BE2C (cell line): ENCODE data around the gene FUT2.
A peak's percentile ranks its signal among the peaks of the same experiment; 100 is the strongest.
"Not testable (repeated sequence)": the region's sequence is repeated elsewhere in the genome, so short reads cannot be mapped to it uniquely, and the experiment has no call there.

Source experiments
- DNase-seq: peaks from one replicate; pipeline ENCODE4 v3.0.0-alpha.2; 2020
- H3K27me3 ChIP-seq: fragments of 250-450 bp; sonication (Bioruptor Pico); 2 replicates; pipeline ENCODE4 v1.5.1; 2020; ENCODE audit warnings: mild to moderate bottlenecking
- H3K36me3 ChIP-seq: fragments of 250-450 bp; sonication (Bioruptor Pico); 2 replicates; pipeline ENCODE4 v1.5.1; 2020; ENCODE audit warnings: mild to moderate bottlenecking
- H3K4me1 ChIP-seq: fragments of 250-450 bp; sonication (Bioruptor Pico); 2 replicates; pipeline ENCODE4 v1.5.1; 2020
- H3K4me3 ChIP-seq: 2 replicates; pipeline ENCODE4 v1.5.1; 2011; ENCODE audit warnings: low read depth, low read length
- H3K9me3 ChIP-seq: fragments of 250-450 bp; sonication (Bioruptor Pico); 2 replicates; pipeline ENCODE4 v1.5.1; 2020
- CTCF ChIP-seq: IDR thresholded peaks from 2 replicates; pipeline ENCODE4 v1.5.1; 2012; ENCODE audit warnings: mild to moderate bottlenecking, low read depth, low read length

FUT2 gene

GRCh38 chr19:48714759-48715675, 19.2 kb downstream of the FUT2 start:
- no peaks in the 10 kb centered on the region for H3K27me3 ChIP-seq
- peaks cover 3% of the 10 kb centered on the region; the same call in 1 of the 2 replicates for H3K4me1 ChIP-seq
- no peaks in the 10 kb centered on the region for H3K36me3 ChIP-seq
- no peaks in the 10 kb centered on the region for H3K9me3 ChIP-seq
- DNase-seq, result no peak
- H3K4me3 ChIP-seq, result peak overlapping the region; percentile 49
- no peak for TF ChIP-seq CTCF

GRCh38 chr19:48715681-48716171, 20.0 kb downstream of the FUT2 start:
- H3K4me1 ChIP-seq, result peaks cover 3% of the 10 kb centered on the region
- TF ChIP-seq CTCF, result no peak
- H3K36me3 ChIP-seq, result no peaks in the 10 kb centered on the region
- DNase-seq, result no peak
- H3K27me3 ChIP-seq, result no peaks in the 10 kb centered on the region
- H3K9me3 ChIP-seq, result no peaks in the 10 kb centered on the region
- H3K4me3 ChIP-seq, result no peak overlapping the region

GRCh38 chr19:48716562-48717291, 21.0 kb downstream of the FUT2 start:
- Histone ChIP-seq H3K4me3 (peak overlapping the region; percentile 43), H3K36me3 (no peaks in the 10 kb centered on the region), H3K4me1 (peaks cover 3% of the 10 kb centered on the region), H3K27me3 (no peaks in the 10 kb centered on the region), H3K9me3 (no peaks in the 10 kb centered on the region)
- peak; percentile 92 for DNase-seq
- no peak for TF ChIP-seq CTCF

GRCh38 chr19:48718106-48718505, 22.3 kb downstream of the FUT2 start:
- not testable (repeated sequence) for H3K9me3 ChIP-seq, DNase-seq, H3K27me3 ChIP-seq

GRCh38 chr19:48718711-48719231, 23.0 kb downstream of the FUT2 start:
- H3K4me1 ChIP-seq, result peaks cover 3% of the 10 kb centered on the region
- H3K9me3 ChIP-seq, result no peaks in the 10 kb centered on the region
- no peaks in the 10 kb centered on the region for H3K36me3 ChIP-seq
- H3K4me3 ChIP-seq, result no peak overlapping the region
- H3K27me3 ChIP-seq, result no peaks in the 10 kb centered on the region
- DNase-seq, result no peak
- TF ChIP-seq CTCF, result no peak

More at GRCh38 chr19:48718106-48718505, 22.3 kb downstream of the FUT2 start:
- H3K4me1 ChIP-seq, H3K4me3 ChIP-seq, H3K36me3 ChIP-seq: not testable (repeated sequence)

- no peak for DNase-seq
- TF ChIP-seq CTCF, result no peak
- no peaks in the 10 kb centered on the region for H3K9me3 ChIP-seq
- peak within 1 kb of the TSS; percentile 71 for H3K4me3 ChIP-seq
- H3K36me3 ChIP-seq, result no peaks in the 10 kb centered on the region
- H3K4me1 ChIP-seq, result peaks cover 3% of the 10 kb centered on the region
- no peaks in the 10 kb centered on the region for H3K27me3 ChIP-seq
These were observed 23.7 kb downstream of the FUT2 start, which contains the start of gene MAMSTR for GRCh38 chr19:48719263-48720171. TSS of gene MAMSTR (minus strand) at chr19:48719725. CDS start at chr19:48719031, 694 bp downstream.
